K562 (cell line): ENCODE results near the gene CLHC1. TPM values are rescaled to one million over a fixed set of nuclear protein-coding genes. Genes with fewer than 3 reads are reported as not detected.
A peak's percentile ranks its signal among the peaks of the same experiment; 100 is the strongest.

Source experiments
- ATAC-seq: fragments of 200-7000 bp; cut with Tn5 transposase; 3 replicates; pipeline ENCODE4 v1.9.1; 2020; ENCODE audit warnings: moderate library complexity
- BruUV-seq: library from RNA; stranded (reverse); fragments of 400-500 nt; replicated peaks from 2 replicates; lab custom pipeline; 2021; lab: Mats Ljungman, UMichigan
- CTCF ChIA-PET: fragments of 300-600 bp; formaldehyde crosslinking; extraction: SDS; loops from one replicate; lab custom pipeline; 2021; ENCODE audit warnings: low intra/inter-chr PET ratio; lab: Yijun Ruan, JAX
- POLR2A ChIA-PET: fragments of 300-600, 350-650 bp; sonication (Branson Sonifier 250); formaldehyde crosslinking; extraction: SDS; loops from one replicate; lab custom pipeline; 2021; ENCODE audit warnings: antibody characterized with exemption, inconsistent platforms; lab: Yijun Ruan, JAX
- DNase-seq, 4 experiments: peaks; one replicate each; pipeline versions ENCODE4 v3.0.0 to v3.0.0-alpha.2; 2011 to 2018; ENCODE audit warnings: low spot score in 3 of 4, mixed read lengths in 3 of 4; ENCODE audit errors: extremely low read depth in 1 of 4
- FAIRE-seq: peaks from 2 replicates; lab custom pipeline; 2011; peaks lifted over from hg19 to GRCh38; lab: Jason Lieb, UNC
- H2AFZ ChIP-seq: 2 replicates; pipeline ENCODE4 v1.6.0; 2011; ENCODE audit warnings: low read depth, low read length, control low read depth, inconsistent platforms
- H3K27ac ChIP-seq: fragments of 200-600 bp; 3 replicates; pipeline ENCODE4 v1.8.0; 2011; ENCODE audit warnings: low read depth, mild to moderate bottlenecking, control low read depth, inconsistent platforms, low read length, moderate library complexity, mixed read lengths; ENCODE audit errors: extremely low read depth
- H3K27me3 ChIP-seq, 2 experiments: fragments of 300-600 bp in 1 of 2; 2 replicates in 1 of 2; 3 replicates in 1 of 2; pipeline versions ENCODE4 v1.6.0 to v1.8.0; 2011; ENCODE audit warnings: inconsistent platforms in 2 of 2, low read length in 2 of 2, mild to moderate bottlenecking in 1 of 2, mixed read lengths in 1 of 2, moderate library complexity in 1 of 2; ENCODE audit not compliant: control insufficient read depth in 2 of 2, insufficient read depth in 2 of 2
- H3K36me3 ChIP-seq: fragments of 300-600 bp; 3 replicates; pipeline ENCODE4 v1.8.0; 2011; ENCODE audit warnings: mild to moderate bottlenecking, low read length, inconsistent platforms; ENCODE audit not compliant: control insufficient read depth, insufficient read depth
- H3K4me1 ChIP-seq, 2 experiments: fragments of 200-600 bp in 1 of 2; replicated peaks in 1 of 2; 2 replicates in 1 of 2; 3 replicates in 1 of 2; pipeline versions ENCODE4 v1.5.1 to v1.8.0; 2011; ENCODE audit warnings: inconsistent platforms in 2 of 2, low read length in 2 of 2, mild to moderate bottlenecking in 1 of 2, mixed read lengths in 1 of 2, moderate library complexity in 1 of 2; ENCODE audit not compliant: control insufficient read depth in 2 of 2, insufficient read depth in 2 of 2
- H3K4me2 ChIP-seq: 2 replicates; pipeline ENCODE4 v1.6.1; 2011; ENCODE audit warnings: low read length, control low read depth, inconsistent platforms, mixed read lengths; ENCODE audit not compliant: insufficient read depth
- H3K4me3 ChIP-seq: fragments of 200-600 bp; sonication (generic), shearing (Covaris generic); 2 replicates; pipeline ENCODE4 v1.5.1; 2016; ENCODE audit warnings: control low read depth, inconsistent platforms
- H3K79me2 ChIP-seq: fragments of 200-600 bp; 3 replicates; pipeline ENCODE4 v1.8.0; 2011; ENCODE audit warnings: low read length, inconsistent platforms; ENCODE audit not compliant: control insufficient read depth, insufficient read depth
- H3K9ac ChIP-seq, 2 experiments: 2 replicates each; pipeline versions ENCODE4 v1.6.0 to v1.6.1; 2011; ENCODE audit warnings: low read depth in 2 of 2, low read length in 2 of 2, control low read depth in 1 of 2, inconsistent platforms in 1 of 2, mild to moderate bottlenecking in 1 of 2, mixed read lengths in 1 of 2; ENCODE audit not compliant: insufficient read depth in 1 of 2
- H3K9me1 ChIP-seq: one replicate; pipeline ENCODE4 v1.6.0; 2011; ENCODE audit warnings: inconsistent platforms, mild to moderate bottlenecking, low read length, moderate library complexity; ENCODE audit not compliant: control insufficient read depth, insufficient read depth
- H3K9me3 ChIP-seq: replicated peaks from 2 replicates; pipeline ENCODE4 v1.5.1; 2011; ENCODE audit warnings: low read depth, low read length, inconsistent platforms; ENCODE audit not compliant: control insufficient read depth, insufficient read depth
- H4K20me1 ChIP-seq: replicated peaks from 2 replicates; pipeline ENCODE4 v1.6.1; 2011; ENCODE audit warnings: low read length, inconsistent platforms, mixed read lengths; ENCODE audit not compliant: control insufficient read depth, insufficient read depth
- CTCF ChIP-seq, 3 experiments: IDR thresholded peaks in 2 of 3; conservative IDR thresholded peaks in 1 of 3; 2 replicates each; pipeline ENCODE4 v1.5.1; 2011 to 2012; ENCODE audit warnings: low read length in 3 of 3, mild to moderate bottlenecking in 3 of 3, control low read depth in 2 of 3, improper control_type of control experiment in 1 of 3, inconsistent platforms in 1 of 3, low read depth in 1 of 3, mixed read lengths in 1 of 3, moderate library complexity in 1 of 3; ENCODE audit not compliant: insufficient read depth in 2 of 3
- IRF1 ChIP-seq: sonication (generic); formaldehyde crosslinking; IDR thresholded peaks from 2 replicates; pipeline ENCODE4 v1.8.0; 2022; ENCODE audit warnings: missing genetic modification reagents, mild to moderate bottlenecking, borderline replicate concordance
- KLF1 ChIP-seq: fragments of 450-650 bp; IDR thresholded peaks from 2 replicates; pipeline ENCODE4 v1.6.1; 2016; ENCODE audit warnings: missing genetic modification characterization, missing compliant biosample characterization
- KLF13 ChIP-seq: fragments of 450-650 bp; IDR thresholded peaks from 2 replicates; pipeline ENCODE4 v1.6.1; 2016; ENCODE audit warnings: missing genetic modification characterization, low read depth, mild to moderate bottlenecking, missing compliant biosample characterization, moderate library complexity, borderline replicate concordance
- POLR2G ChIP-seq: fragments of 200-400 bp; formaldehyde crosslinking; IDR thresholded peaks from 2 replicates; pipeline ENCODE4 v1.6.1; 2017; ENCODE audit warnings: low read depth, mild to moderate bottlenecking, antibody characterized with exemption, low read length, moderate library complexity
- RBM14 ChIP-seq: fragments of 200-400 bp; formaldehyde crosslinking; IDR thresholded peaks from 2 replicates; pipeline ENCODE4 v1.6.1; 2018; ENCODE audit warnings: low read depth, mild to moderate bottlenecking, low read length, moderate library complexity, borderline replicate concordance; ENCODE audit not compliant: insufficient read depth
- TBP ChIP-seq: optimal IDR thresholded peaks from 2 replicates; pipeline ENCODE3; 2011; ENCODE audit warnings: low read depth, low read length, improper control_type of control experiment
- ZNF561 ChIP-seq: fragments of 450-650 bp; formaldehyde crosslinking; conservative IDR thresholded peaks from 2 replicates; pipeline ENCODE4 v1.4.0; 2020; ENCODE audit warnings: mild to moderate bottlenecking, moderate library complexity
- WGBS: fragments of 100-300 bp; shearing (Covaris generic); methylation state at CpG from one replicate; pipeline ENCODE4 v1.1.6; 2016; ENCODE audit warnings: low coverage, mixed read lengths; ENCODE audit not compliant: insufficient coverage; ENCODE audit errors: missing lambda C conversion rate; 5-methylcytosine and 5-hydroxymethylcytosine counted together
- in situ Hi-C: fragments of 300-500 bp; cut with MboI; formaldehyde crosslinking; loops from 4 replicates; pipeline ENCODE4 v1.15.0; 2018; ENCODE audit warnings: inconsistent platforms, mixed read lengths
- intact Hi-C: fragments of 100-400 bp; cut with micrococcal nuclease; formaldehyde crosslinking; loops from 2 replicates; pipeline ENCODE4 v1.14.2; 2022
- polyA plus RNA-seq, 8 experiments: library from polyadenylated mRNA; depleted of rRNA in 4 of 8; stranded (reverse) in 5 of 8; unstranded in 3 of 8; fragments of >200 nt; fragmentation: Nextera tagmentation in 2 of 8; fragmentation: Illumina TruSeq in 1 of 8; extraction: Ambion mirVana in 2 of 8; extraction: Trizol in 1 of 8; gene quantifications; 2 replicates each; pipeline versions ENCODE4 v1.2.1 to v1.2.3, GENCODE V29; 2011 to 2014; ENCODE audit warnings: inconsistent platforms in 1 of 8, missing spikeins in 1 of 8
- total RNA-seq, 7 experiments: library from RNA; depleted of rRNA in 6 of 7; stranded (reverse); fragments of >200 nt in 6 of 7; fragmentation: Illumina TruSeq in 2 of 7; extraction: Trizol in 2 of 7; gene quantifications; 2 replicates each; pipeline versions ENCODE4 v1.2.1 to v1.2.3, GENCODE V29; 2011 to 2021; ENCODE audit warnings: low replicate concordance in 1 of 7

CLHC1 gene
- total and polyA plus RNA-seq, 9 of the 15 experiments (the other 6 are each of a cell fraction or from before 2014, with no cell fraction given), result 3.7 to 14.3 (median 8.6) TPM

GRCh38 chr2:55225481-55226020 lies 6.5 kb downstream of the CLHC1 start:
- H3K27ac ChIP-seq, result no peak overlapping the region
- DNase-seq (no peak), ATAC-seq (no peak), FAIRE-seq (no peak)
- H3K36me3 ChIP-seq, result 0 out of 3 replicates have a peak, but pooled peaks cover 3% of the 10 kb centered on the region
- no peaks in the 10 kb centered on the region for H3K9me3 ChIP-seq
- WGBS, result 92% methylated on average over 14 of the region's 19 CpGs
- H4K20me1 ChIP-seq, result no peaks in the 10 kb centered on the region
- peak overlapping the region in 1 of 2 experiments; percentile 54; a peak in 1 of 4 replicates for H3K9ac ChIP-seq
- H3K9me1 ChIP-seq, result no peaks in the 10 kb centered on the region
- no peak overlapping the region for H3K4me2 ChIP-seq
- intact Hi-C loops (no loop called here), in situ Hi-C loops (no loop called here)
- TF ChIP-seq TBP (no peak), KLF1 (tag) (no peak), KLF13 (tag) (no peak)
- H3K4me1 ChIP-seq, result peaks cover 19 to 43% of the 10 kb centered on the region in 2 experiments
- no peak overlapping the region for H3K4me3 ChIP-seq
- H3K79me2 ChIP-seq, result peaks cover 25% of the 10 kb centered on the region
- POLR2A ChIA-PET, result interaction anchor here (0.6 to 2.4 kb wide), 4 partner anchors 14 to 379 kb away, joined by 3 to 17 read pairs (median 3); no protein-coding TSS in a partner anchor
- CTCF ChIA-PET, result no interaction called here
- no peak overlapping the region for H2AFZ ChIP-seq
- BruUV-seq, result no TSS peak
- H3K27me3 ChIP-seq, result no peaks in the 10 kb centered on the region

- H3K9ac ChIP-seq, result peak overlapping the region in 1 of 2 experiments; percentile 37; a peak in 2 of 4 replicates
- DNase-seq (peak in 1 of 4 experiments; percentile 23), FAIRE-seq (no peak), ATAC-seq (peak; percentile 10; the same call in 1 of the 3 replicates)
- intact Hi-C loops, result no loop called here
- peaks cover 19% of the 10 kb centered on the region for H3K79me2 ChIP-seq
- H3K4me1 ChIP-seq, result peaks cover 18 to 43% of the 10 kb centered on the region in 2 experiments
- 0 out of 3 replicates have a peak, but pooled peaks cover 3% of the 10 kb centered on the region for H3K36me3 ChIP-seq
- no peak overlapping the region; the same call in 1 of the 2 replicates for H3K4me2 ChIP-seq
- H3K9me1 ChIP-seq, result no peaks in the 10 kb centered on the region
- H3K4me3 ChIP-seq, result no peak overlapping the region
- no peaks in the 10 kb centered on the region for H4K20me1 ChIP-seq
- ChIA-PET CTCF (no interaction called here), POLR2A (interaction anchor here (0.6 to 2.4 kb wide), 10 partner anchors 8 to 380 kb away, joined by 3 to 17 read pairs (median 3); partner anchors contain the start of genes CLHC1 and RPS27A)
- WGBS, result 82% methylated on average over 18 of the region's 19 CpGs
- TF ChIP-seq ZNF561 (no peak), RBM14 (no peak), IRF1 (no peak), POLR2G (peak; percentile 48), CTCF (IDR thresholded peaks at IDR 0.05 in 2 of 3, conservative IDR thresholded peaks at IDR 0.05 in 1 of 3; ENCODE audit: insufficient read depth in 2 of 3, low read depth in 1 of 3, low read length in 3 of 3) (0 out of 6 replicates have a peak, but pooled peaks of 1 of the 3 experiments have one; percentile 4)
- no peaks in the 10 kb centered on the region for H3K9me3 ChIP-seq
- no TSS peak for BruUV-seq
- in situ Hi-C loops, result no loop called here
- H3K27ac ChIP-seq, result no peak overlapping the region
- no peaks in the 10 kb centered on the region for H3K27me3 ChIP-seq
- H2AFZ ChIP-seq, result no peak overlapping the region
Observed at GRCh38 chr2:55224761-55225261, 7.3 kb downstream of the CLHC1 start.
